WTC11 (cell line): ENCODE measurements around the gene SIPA1L2. TPM values are rescaled to one million over a fixed set of nuclear protein-coding genes. Genes with fewer than 3 reads are reported as not detected.

Source experiments
- ATAC-seq: fragments of 200-7000 bp; cut with Tn5 transposase; 2 replicates; pipeline ENCODE4 v1.10.0; 2021; ENCODE audit warnings: mild to moderate bottlenecking, moderate library complexity
- CTCF ChIA-PET: fragments of 300-600 bp; sonication (Branson Sonifier 250); formaldehyde crosslinking; loops from one replicate; lab custom pipeline; 2021; ENCODE audit warnings: antibody characterized with exemption; lab: Charles Lee
- POLR2A ChIA-PET: fragments of 350-600 bp; sonication (Branson Sonifier 250); formaldehyde crosslinking; loops from one replicate; lab custom pipeline; 2021; ENCODE audit warnings: antibody characterized with exemption; lab: Charles Lee
- DNase-seq: peaks from one replicate; pipeline ENCODE4 v3.0.0; 2021; ENCODE audit warnings: low spot score
- H3K27ac Mint-ChIP-seq: 2 replicates; pipeline ENCODE4 v1.8.0; 2021; ENCODE audit warnings: mixed read lengths
- H3K27me3 Mint-ChIP-seq: 2 replicates; pipeline ENCODE4 v1.8.0; 2021; ENCODE audit warnings: low read depth, mild to moderate bottlenecking, moderate library complexity, mixed read lengths
- H3K36me3 Mint-ChIP-seq: 2 replicates; pipeline ENCODE4 v1.8.0; 2021; ENCODE audit warnings: mixed read lengths
- H3K4me1 Mint-ChIP-seq: 2 replicates; pipeline ENCODE4 v1.8.0; 2022; ENCODE audit warnings: mixed read lengths
- H3K4me3 Mint-ChIP-seq: 2 replicates; pipeline ENCODE4 v1.8.0; 2021; ENCODE audit warnings: mild to moderate bottlenecking, moderate library complexity, mixed read lengths
- H3K9me3 Mint-ChIP-seq: 2 replicates; pipeline ENCODE4 v1.8.0; 2021; ENCODE audit warnings: mixed read lengths
- ATF1 ChIP-seq: sonication (generic); formaldehyde crosslinking; IDR thresholded peaks from 2 replicates; pipeline ENCODE4 v1.8.1; 2023; ENCODE audit warnings: mild to moderate bottlenecking, moderate library complexity, missing genetic modification reagents
- ATF6 ChIP-seq: sonication (generic); formaldehyde crosslinking; IDR thresholded peaks from 2 replicates; pipeline ENCODE4 v1.8.1; 2023; ENCODE audit warnings: mild to moderate bottlenecking, missing genetic modification reagents
- FOXP1 ChIP-seq: sonication (generic); formaldehyde crosslinking; IDR thresholded peaks from 2 replicates; pipeline ENCODE4 v1.8.0; 2022; ENCODE audit warnings: missing genetic modification reagents, mild to moderate bottlenecking, moderate library complexity, borderline replicate concordance
- GABPB1 ChIP-seq: sonication (generic); formaldehyde crosslinking; IDR thresholded peaks from 2 replicates; pipeline ENCODE4 v1.8.1; 2023; ENCODE audit warnings: mild to moderate bottlenecking, missing genetic modification reagents
- GTF2I ChIP-seq: fragments of 250-450 bp; sonication (Bioruptor Pico); conservative IDR thresholded peaks from 2 replicates; pipeline ENCODE4 v1.4.0; 2021; ENCODE audit warnings: mild to moderate bottlenecking
- HMGA2 ChIP-seq: fragments of 250-450 bp; sonication (Bioruptor Pico); IDR thresholded peaks from 2 replicates; pipeline ENCODE4 v1.4.0; 2021; ENCODE audit warnings: mild to moderate bottlenecking, moderate library complexity
- JUN ChIP-seq: sonication (generic); formaldehyde crosslinking; IDR thresholded peaks from 2 replicates; pipeline ENCODE4 v1.8.0; 2023; ENCODE audit warnings: mild to moderate bottlenecking, missing genetic modification reagents
- KAT7 ChIP-seq: sonication (generic); formaldehyde crosslinking; IDR thresholded peaks from 2 replicates; pipeline ENCODE4 v1.8.1; 2023; ENCODE audit warnings: missing genetic modification reagents, mild to moderate bottlenecking, borderline replicate concordance
- NR1H2 ChIP-seq: sonication (generic); formaldehyde crosslinking; IDR thresholded peaks from 2 replicates; pipeline ENCODE4 v1.9.0; 2021; ENCODE audit warnings: mild to moderate bottlenecking, moderate library complexity, missing genetic modification reagents
- NR2C2 ChIP-seq: sonication (generic); formaldehyde crosslinking; IDR thresholded peaks from 2 replicates; pipeline ENCODE4 v1.8.0; 2022; ENCODE audit warnings: mild to moderate bottlenecking, missing genetic modification reagents
- NR3C1 ChIP-seq: sonication (generic); formaldehyde crosslinking; conservative IDR thresholded peaks from 2 replicates; pipeline ENCODE4 v1.8.1; 2023; ENCODE audit warnings: low read depth, mild to moderate bottlenecking, missing genetic modification reagents
- RELA ChIP-seq: sonication (generic); formaldehyde crosslinking; IDR thresholded peaks from 2 replicates; pipeline ENCODE4 v1.8.1; 2022; ENCODE audit warnings: missing genetic modification reagents, mild to moderate bottlenecking, borderline replicate concordance
- RORB ChIP-seq: fragments of 250-450 bp; sonication (Bioruptor Pico); IDR thresholded peaks from 2 replicates; pipeline ENCODE4 v1.9.0; 2021; ENCODE audit warnings: mild to moderate bottlenecking
- SOX15 ChIP-seq: fragments of 250-450 bp; sonication (Bioruptor Pico); IDR thresholded peaks from 2 replicates; pipeline ENCODE4 v1.9.0; 2021; ENCODE audit warnings: mild to moderate bottlenecking
- TCF7 ChIP-seq: sonication (generic); formaldehyde crosslinking; IDR thresholded peaks from 2 replicates; pipeline ENCODE4 v1.8.0; 2022; ENCODE audit warnings: mild to moderate bottlenecking, low read depth, missing genetic modification reagents, moderate library complexity
- USF1 ChIP-seq: sonication (generic); formaldehyde crosslinking; IDR thresholded peaks from 2 replicates; pipeline ENCODE4 v1.8.0; 2022; ENCODE audit warnings: mild to moderate bottlenecking, missing genetic modification reagents
- ZBTB43 ChIP-seq: sonication (generic); formaldehyde crosslinking; IDR thresholded peaks from 2 replicates; pipeline ENCODE4 v1.8.1; 2023; ENCODE audit warnings: mild to moderate bottlenecking, missing genetic modification reagents
- ZNF138 ChIP-seq: sonication (generic); formaldehyde crosslinking; conservative IDR thresholded peaks from 2 replicates; pipeline ENCODE4 v1.8.1; 2022; ENCODE audit warnings: mild to moderate bottlenecking, moderate library complexity, missing genetic modification reagents
- ZNF219 ChIP-seq: sonication (generic); formaldehyde crosslinking; IDR thresholded peaks from 2 replicates; pipeline ENCODE4 v1.8.0; 2023; ENCODE audit warnings: missing genetic modification reagents, mild to moderate bottlenecking, borderline replicate concordance
- ZNF232 ChIP-seq: sonication (generic); formaldehyde crosslinking; IDR thresholded peaks from 2 replicates; pipeline ENCODE4 v1.8.0; 2022; ENCODE audit warnings: mild to moderate bottlenecking, missing genetic modification reagents
- ZSCAN18 ChIP-seq: fragments of 250-450 bp; sonication (Bioruptor Pico); IDR thresholded peaks from 2 replicates; pipeline ENCODE4 v2.1.2; 2022; ENCODE audit warnings: mild to moderate bottlenecking, moderate library complexity
- total RNA-seq: library from RNA; stranded (reverse); gene quantifications from 3 replicates; pipeline ENCODE4 v1.2.3, GENCODE V29; 2021
- TF ChIP-seq, protein P1 (sequence below): fragments of 250-450 bp; sonication (Bioruptor Pico); conservative IDR thresholded peaks from 2 replicates; pipeline ENCODE4 v1.9.0; 2021; ENCODE audit warnings: mild to moderate bottlenecking
- TF ChIP-seq, protein P2 (sequence below): sonication (generic); formaldehyde crosslinking; conservative IDR thresholded peaks from 2 replicates; pipeline ENCODE4 v1.8.1; 2022; ENCODE audit warnings: mild to moderate bottlenecking, missing genetic modification reagents
- TF ChIP-seq, protein P3 (sequence below): sonication (generic); formaldehyde crosslinking; IDR thresholded peaks from 2 replicates; pipeline ENCODE4 v1.8.1; 2022; ENCODE audit warnings: mild to moderate bottlenecking, moderate library complexity, missing genetic modification reagents
- TF ChIP-seq, protein P4 (sequence below): sonication (generic); formaldehyde crosslinking; IDR thresholded peaks from 2 replicates; pipeline ENCODE4 v1.8.1; 2023; ENCODE audit warnings: mild to moderate bottlenecking, missing genetic modification reagents, moderate library complexity
- TF ChIP-seq, protein P5 (sequence below): fragments of 250-450 bp; sonication (Bioruptor Pico); IDR thresholded peaks from 2 replicates; pipeline ENCODE4 v1.9.0; 2021; ENCODE audit warnings: moderate library complexity, mild to moderate bottlenecking, inconsistent platforms, borderline replicate concordance

Gene SIPA1L2
- total RNA-seq, 1 experiment from 2014 or later: 14.3 TPM

- ChIA-PET CTCF (no interaction called here), POLR2A (no interaction called here)
- no peak for ATAC-seq
These were observed 27.6 kb upstream of the SIPA1L2 start for GRCh38 chr1:232657426-232658005.

DNA sequence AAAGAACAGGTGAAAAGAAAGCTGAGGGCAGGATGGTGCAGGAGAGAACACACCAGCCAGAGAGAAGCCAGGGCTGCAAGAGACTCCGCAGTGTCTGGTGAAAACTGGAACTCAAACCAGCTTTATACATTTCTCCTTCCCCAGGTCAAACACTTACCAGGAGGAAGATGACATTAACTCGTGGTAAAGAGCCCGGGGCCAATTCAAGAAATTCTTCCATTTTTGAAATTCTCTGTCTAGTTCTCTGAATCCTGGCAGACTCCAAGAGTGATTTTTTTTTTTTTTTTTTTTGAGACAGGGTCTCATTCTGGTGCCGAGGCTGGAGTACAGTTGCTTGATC lies 25.8 kb upstream of the SIPA1L2 start:
- ChIA-PET POLR2A (interaction anchor here (1.1 kb wide), 1 partner anchor 25 kb away, joined by 6 read pairs; the partner anchor contains the start of gene SIPA1L2), CTCF (interaction anchor here (0.6 to 0.8 kb wide), 2 partner anchors 30 to 1424 kb away, joined by 3 to 5 read pairs; no protein-coding TSS in a partner anchor)
- ATAC-seq (no peak), DNase-seq (no peak)
- no peaks in the 10 kb centered on the region for H3K9me3 Mint-ChIP-seq
- no peak overlapping the region for H3K27ac Mint-ChIP-seq
- no peaks in the 10 kb centered on the region for H3K36me3 Mint-ChIP-seq
- TF ChIP-seq ZNF232 (CRISPR knock-in tag) (no peak), RORB (no peak), SOX15 (CRISPR knock-in tag) (no peak), ATF6 (no peak), NR2C2 (CRISPR knock-in tag) (no peak), ZSCAN18 (no peak), HMGA2 (CRISPR knock-in tag) (no peak)
- TF ChIP-seq, protein P1, sequence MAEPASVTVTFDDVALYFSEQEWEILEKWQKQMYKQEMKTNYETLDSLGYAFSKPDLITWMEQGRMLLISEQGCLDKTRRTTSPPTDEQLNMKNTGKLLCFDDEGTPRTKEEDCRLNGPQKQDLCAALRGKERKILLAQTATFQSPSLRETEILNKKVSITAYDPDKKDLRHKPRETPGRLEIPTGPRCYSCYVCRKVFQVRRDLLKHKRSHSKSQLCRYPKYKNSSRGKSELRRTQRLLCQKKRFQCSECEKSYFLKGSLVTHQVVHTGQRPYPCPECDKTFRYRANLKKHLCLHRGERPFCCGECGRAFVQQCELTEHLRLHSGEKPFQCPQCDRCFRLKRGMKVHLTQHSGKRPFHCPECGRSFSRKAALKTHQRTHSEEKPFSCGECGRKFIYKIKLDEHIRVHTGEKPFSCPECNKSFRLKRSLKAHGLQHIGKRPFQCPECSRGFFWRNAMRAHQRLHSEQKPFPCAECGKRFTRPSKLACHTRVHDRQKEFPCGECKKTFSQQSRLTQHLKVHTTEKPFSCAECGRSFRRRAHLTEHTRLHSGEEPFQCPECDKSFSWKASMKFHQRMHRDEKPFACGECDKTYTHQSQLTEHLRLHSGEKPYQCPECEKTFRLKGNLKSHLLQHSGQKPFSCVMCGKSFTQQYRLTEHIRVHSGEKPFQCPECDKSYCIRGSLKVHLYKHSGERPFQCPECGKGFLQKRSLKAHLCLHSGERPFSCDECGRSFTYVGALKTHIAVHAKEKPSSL (CRISPR knock-in tag): no peak
- TF ChIP-seq, protein P2, sequence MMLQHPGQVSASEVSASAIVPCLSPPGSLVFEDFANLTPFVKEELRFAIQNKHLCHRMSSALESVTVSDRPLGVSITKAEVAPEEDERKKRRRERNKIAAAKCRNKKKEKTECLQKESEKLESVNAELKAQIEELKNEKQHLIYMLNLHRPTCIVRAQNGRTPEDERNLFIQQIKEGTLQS (CRISPR knock-in tag): no peak
- TF ChIP-seq, protein P3, sequence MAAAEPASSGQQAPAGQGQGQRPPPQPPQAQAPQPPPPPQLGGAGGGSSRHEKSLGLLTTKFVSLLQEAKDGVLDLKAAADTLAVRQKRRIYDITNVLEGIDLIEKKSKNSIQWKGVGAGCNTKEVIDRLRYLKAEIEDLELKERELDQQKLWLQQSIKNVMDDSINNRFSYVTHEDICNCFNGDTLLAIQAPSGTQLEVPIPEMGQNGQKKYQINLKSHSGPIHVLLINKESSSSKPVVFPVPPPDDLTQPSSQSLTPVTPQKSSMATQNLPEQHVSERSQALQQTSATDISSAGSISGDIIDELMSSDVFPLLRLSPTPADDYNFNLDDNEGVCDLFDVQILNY (CRISPR knock-in tag): no peak
- TF ChIP-seq, protein P4, sequence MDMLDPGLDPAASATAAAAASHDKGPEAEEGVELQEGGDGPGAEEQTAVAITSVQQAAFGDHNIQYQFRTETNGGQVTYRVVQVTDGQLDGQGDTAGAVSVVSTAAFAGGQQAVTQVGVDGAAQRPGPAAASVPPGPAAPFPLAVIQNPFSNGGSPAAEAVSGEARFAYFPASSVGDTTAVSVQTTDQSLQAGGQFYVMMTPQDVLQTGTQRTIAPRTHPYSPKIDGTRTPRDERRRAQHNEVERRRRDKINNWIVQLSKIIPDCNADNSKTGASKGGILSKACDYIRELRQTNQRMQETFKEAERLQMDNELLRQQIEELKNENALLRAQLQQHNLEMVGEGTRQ (CRISPR knock-in tag): no peak
- H3K4me1 Mint-ChIP-seq: peaks cover 8% of the 10 kb centered on the region
- H3K4me3 Mint-ChIP-seq: no peak overlapping the region
- H3K27me3 Mint-ChIP-seq: no peaks in the 10 kb centered on the region; the same call in 1 of the 2 replicates

More at GRCh38 chr1:232657426-232658005, 27.6 kb upstream of the SIPA1L2 start:
- no peak overlapping the region for H3K27ac Mint-ChIP-seq
- no peaks in the 10 kb centered on the region for H3K36me3 Mint-ChIP-seq
- no peak for DNase-seq
- TF ChIP-seq GTF2I (no peak), ZBTB43 (no peak), ATF1 (CRISPR knock-in tag) (no peak), USF1 (CRISPR knock-in tag) (no peak), JUN (CRISPR knock-in tag) (no peak), TCF7 (no peak), ZNF138 (CRISPR knock-in tag) (no peak), RELA (CRISPR knock-in tag) (no peak), ZNF219 (CRISPR knock-in tag) (no peak), SOX15 (CRISPR knock-in tag) (no peak), GABPB1 (CRISPR knock-in tag) (no peak), NR3C1 (CRISPR knock-in tag) (no peak), FOXP1 (CRISPR knock-in tag) (no peak), KAT7 (CRISPR knock-in tag) (no peak), NR1H2 (CRISPR knock-in tag) (no peak)
- TF ChIP-seq, protein P2 (CRISPR knock-in tag): no peak
- TF ChIP-seq, protein P5, sequence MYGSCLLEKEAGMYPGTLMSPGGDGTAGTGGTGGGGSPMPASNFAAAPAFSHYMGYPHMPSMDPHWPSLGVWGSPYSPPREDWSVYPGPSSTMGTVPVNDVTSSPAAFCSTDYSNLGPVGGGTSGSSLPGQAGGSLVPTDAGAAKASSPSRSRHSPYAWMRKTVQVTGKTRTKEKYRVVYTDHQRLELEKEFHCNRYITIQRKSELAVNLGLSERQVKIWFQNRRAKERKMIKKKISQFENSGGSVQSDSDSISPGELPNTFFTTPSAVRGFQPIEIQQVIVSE: no peak
- H3K9me3 Mint-ChIP-seq: no peaks in the 10 kb centered on the region
- H3K4me3 Mint-ChIP-seq: no peak overlapping the region
- no peaks in the 10 kb centered on the region; the same call in 1 of the 2 replicates for H3K27me3 Mint-ChIP-seq
- H3K4me1 Mint-ChIP-seq: peaks cover 8% of the 10 kb centered on the region
